GM21576 (cell line): Measurements from ENCODE around the gene WDFY2.
"Not testable (repeated sequence)": the region's sequence is repeated elsewhere in the genome, so short reads cannot be mapped to it uniquely, and the experiment has no call there.

Experiments used
- ATAC-seq: cut with Tn5 transposase; IDR thresholded peaks from one replicate; pipeline ENCODE4 v1.9.1; 2021; ENCODE audit warnings: mild to moderate bottlenecking, moderate library complexity; ENCODE audit not compliant: unreplicated experiment

Gene WDFY2

DNA sequence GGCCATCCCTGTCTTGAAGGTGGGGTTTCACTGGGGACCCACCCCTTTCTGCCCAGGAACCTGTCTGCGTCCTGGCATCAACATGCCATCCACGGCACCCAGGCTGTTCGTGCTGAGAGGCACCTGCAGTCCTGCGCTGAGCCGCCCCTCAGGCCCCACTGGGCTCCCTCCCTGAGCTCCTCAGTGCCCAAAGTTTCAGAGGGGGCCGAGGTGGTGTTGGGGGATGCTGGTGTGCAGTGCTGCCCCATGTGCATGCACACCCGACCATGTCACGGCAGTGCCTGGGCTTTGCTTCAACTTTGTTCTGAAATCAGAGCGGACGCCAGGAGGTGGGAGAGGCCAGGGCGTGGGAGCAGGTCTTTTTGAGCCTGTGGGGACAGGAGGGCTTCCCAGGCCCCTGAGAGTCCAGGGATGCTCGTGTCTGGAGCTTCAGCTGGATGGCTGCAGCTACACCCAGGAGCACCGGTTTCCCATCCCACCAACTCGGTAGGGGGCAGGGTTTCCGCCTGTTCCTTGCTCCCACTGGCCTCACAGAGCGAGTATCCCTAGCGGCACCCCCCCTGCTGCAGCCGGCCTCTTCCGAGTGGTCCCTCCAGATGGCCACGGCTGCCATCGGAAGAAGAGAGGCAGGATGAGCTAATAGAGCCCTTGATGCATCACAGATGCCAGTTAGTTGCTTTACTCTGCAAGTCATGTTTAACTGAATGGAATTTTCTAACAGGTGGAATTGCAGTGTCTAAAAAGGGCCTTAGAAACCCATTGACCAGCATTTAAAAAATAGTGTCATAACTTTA is 44.0 kb downstream of the WDFY2 start:
- no peak for ATAC-seq

DNA sequence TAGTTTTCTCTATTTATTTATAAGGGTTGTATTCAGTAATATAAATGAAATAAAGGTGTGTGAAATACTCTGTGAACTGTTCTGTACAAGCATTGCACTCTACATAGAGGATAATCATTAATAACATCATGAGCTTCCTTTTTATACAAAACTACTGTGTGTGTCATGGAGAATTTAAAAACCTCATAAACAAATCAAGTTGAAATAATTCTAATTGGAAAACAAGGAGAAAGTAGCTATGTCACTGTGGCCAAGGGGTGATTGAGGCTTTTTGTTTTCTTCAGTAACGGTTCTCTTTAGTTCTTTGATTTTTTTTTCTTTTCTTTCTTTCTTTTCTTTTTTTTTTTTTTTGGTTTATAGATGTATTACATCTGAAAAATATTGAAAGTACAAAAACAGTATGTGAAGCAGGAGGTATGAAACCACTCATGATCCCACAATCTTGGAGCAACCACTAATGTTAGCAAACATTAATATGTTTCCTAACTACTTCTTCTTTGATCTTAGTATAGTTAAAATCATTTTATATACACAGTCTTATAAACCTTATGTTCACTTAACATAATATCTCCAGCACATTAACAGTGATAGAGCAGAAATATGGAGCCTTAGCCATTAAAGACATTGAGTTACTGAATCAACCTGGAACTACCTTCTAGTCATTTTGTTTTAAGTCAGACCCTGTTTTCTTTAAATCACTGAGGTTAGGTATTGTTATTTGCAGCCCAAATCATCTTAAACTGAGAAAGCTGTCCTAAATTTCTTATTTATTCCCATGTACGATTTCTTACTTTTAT is 45.4 kb downstream of the WDFY2 start:
- no peak for ATAC-seq

DNA sequence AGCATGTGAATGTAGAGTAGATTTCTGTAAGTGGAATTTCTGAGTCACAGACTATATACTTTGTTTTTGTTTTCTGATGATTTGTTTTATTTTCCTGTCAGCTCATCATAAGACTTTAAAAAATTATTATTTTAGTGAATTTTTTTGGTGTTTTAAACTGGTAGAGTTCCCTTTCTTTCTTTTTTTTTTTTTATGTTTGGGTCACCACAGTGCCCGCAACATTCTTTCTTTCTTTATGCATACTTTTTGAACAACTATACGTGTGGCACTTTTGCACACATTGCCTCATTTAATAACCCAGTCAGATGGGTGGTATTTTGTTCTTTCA is 46.0 kb downstream of the WDFY2 start:
- no peak for ATAC-seq

DNA sequence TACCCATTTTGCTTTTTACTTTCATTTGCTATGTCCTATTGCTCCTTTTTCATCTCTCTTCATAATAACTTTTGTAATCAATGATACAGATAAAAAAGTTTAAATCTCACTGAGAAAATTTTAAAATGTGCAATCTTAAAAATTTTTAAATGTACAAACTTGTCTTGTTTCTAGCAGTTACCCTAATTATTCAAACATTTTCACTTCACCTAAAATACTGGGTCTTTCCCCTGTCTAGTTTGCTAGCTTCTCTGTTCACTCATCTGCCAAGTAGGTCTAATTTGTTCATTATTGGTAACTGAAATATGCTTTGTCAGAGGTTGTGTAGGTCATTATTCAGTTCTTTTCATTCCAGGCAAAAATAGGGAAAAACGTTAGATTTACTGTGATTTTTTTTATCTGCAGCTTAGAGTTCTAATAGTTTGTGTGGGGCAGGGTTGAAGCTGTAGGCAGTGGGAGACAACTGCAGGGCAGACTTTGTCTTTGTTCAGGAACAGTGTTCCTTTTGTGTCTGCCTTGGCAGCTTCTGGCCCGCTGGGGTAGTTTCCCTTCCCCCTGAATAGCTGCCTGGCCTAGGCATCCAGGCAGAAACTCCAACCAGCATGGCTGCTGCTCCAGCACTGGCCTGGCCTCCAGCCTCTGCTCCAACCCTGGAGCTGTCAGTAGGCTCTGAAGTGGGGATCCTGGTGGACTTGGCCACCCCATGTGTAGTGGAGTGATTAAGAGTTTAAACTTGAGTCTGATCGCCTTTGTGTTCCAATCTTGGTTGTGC is 48.5 kb downstream of the WDFY2 start:
- ATAC-seq = no peak

DNA sequence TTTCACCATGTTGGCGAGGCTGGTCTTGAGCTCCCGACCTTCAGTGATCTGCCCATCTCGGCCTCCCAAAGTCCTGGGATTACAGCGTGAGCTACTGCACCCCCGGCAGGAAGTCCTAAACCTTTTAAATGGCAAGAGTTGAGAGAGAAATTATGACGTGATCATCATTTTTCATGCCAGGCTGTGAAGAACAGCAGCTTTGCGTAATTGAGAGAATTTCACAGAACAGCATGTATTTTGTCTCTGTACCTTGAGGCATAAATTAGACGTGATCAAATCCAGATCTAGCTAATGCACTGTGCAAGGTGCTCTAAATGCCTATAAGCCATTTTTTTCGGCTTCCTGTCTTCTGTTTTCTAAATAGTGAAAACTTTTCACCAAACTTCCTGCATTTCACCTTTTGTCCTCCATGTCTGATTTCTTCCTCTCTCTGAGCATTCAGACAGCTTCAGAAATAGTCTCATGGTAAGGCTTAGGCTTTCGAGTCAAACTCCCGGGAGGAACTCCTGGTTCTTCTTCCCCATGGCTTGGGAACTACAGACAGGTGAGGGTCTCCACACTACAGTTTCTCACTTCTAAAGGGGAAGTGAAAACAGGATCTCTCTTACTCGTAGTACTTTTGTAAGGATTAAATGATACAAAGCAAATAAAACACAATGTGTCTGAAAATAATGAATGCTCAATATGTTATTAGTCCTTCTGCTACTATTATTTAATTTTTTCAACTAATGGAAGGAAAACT is 51.0 kb downstream of the WDFY2 start:
- no peak for ATAC-seq

DNA sequence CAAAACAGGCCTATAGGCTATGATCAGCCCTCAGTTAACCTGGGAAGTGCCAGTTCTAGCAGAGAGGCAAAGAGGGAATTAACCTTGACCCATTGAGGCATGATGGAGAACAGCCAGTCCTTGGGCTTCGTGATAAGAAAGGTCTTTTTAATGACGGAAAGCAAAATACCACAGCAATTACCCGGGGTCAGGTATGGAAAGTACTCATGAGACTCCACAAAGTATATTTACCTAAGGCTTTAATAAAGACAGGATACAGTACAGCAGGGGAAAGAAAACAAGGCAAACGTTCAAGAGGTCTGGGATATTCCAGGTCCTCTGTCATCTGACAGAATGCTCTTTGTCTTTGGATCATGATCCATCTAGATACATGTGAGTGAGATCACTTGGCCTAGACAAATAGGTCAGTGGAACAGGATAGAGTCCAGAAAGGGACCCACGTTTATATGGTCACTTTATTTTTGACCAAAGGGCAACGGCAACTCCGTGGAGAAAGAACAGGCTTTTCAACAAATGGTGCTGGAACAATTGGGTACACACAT is 52.2 kb downstream of the WDFY2 start:
- ATAC-seq = no peak

DNA sequence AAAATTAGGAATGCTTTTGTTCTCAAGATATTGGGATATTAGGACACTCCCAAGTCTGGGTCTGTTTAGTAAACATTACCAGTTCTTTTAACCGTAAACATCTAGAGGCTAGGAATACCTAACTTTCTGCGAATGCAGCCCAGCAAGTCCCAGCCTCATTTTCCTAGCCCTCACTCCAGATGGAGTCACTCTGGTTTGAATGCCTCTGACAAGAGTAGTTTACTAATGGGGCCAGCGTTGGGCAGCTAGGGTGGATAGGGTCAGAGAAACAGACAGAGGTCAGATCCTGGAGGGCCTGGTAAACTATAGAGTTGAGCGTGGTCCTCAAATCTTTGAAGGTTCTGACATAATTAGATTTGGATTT is 53.6 kb downstream of the WDFY2 start:
- ATAC-seq = no peak

DNA sequence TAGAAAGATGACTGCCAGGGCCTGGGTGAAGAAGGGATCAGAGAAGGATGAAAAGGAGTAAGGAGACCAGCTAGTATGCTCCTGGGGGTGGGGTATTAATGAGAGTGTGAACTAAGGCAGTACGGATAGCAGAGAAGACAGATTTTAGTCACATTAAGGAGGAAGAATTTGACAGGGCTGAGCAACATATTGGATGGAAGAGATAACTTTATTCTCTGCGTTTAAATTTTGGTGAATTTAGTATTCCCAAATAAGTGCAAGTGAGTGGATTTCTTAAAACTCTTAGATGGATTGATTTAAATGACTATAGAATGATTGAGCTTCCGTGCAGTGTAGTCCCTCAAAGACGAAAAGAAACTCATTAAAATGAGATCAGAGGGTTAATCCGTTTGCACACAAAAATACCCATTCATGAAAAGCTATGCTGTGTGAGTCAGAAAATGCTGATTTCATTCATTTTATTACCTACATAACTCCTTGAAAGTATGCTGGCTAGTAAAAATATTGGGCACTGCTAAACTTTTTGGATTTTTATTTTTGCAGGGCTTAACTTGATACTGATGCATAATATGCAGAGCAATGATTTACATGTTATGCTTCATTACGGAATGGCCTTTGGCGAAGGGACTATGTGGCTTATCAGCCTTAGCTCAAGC is 54.1 kb downstream of the WDFY2 start:
- no peak for ATAC-seq

DNA sequence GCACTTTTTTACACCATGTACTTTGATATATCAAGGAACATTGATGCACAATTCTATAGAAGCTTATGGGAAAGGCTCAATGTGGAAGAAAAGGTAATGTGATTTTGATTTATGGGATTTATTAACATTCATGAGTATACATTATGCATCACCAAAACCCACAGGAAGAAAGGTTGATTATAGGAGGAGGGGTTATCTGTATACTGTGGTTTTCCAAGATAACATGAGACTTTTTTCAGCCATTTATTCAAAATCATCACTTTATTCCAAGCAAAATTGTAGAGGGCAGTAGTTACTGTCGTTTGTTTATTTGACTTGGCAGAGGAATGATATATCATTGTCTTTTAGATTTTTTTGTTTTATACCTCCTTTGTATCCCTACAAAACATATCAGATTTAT is 54.9 kb downstream of the WDFY2 start:
- no peak for ATAC-seq

DNA sequence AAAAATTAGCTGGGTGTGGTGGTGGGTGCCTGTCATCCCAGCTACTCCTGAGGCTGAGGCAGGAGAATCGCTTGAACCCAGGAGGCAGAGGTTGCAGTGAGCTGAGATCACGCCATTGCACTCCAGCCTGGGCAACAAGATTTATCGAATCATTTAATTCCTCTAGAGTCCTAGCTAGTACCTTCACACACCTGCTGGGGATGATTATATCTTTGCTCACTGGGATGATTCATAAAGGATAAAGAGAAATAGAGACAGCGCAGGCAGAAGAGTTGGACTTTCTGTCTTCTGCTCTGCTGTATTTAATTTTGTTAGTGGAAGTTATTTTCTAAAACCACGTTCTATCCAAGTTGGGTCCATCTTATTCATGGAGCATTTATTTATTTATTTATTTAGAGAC is 56.4 kb downstream of the WDFY2 start:
- not testable (repeated sequence) for ATAC-seq

DNA sequence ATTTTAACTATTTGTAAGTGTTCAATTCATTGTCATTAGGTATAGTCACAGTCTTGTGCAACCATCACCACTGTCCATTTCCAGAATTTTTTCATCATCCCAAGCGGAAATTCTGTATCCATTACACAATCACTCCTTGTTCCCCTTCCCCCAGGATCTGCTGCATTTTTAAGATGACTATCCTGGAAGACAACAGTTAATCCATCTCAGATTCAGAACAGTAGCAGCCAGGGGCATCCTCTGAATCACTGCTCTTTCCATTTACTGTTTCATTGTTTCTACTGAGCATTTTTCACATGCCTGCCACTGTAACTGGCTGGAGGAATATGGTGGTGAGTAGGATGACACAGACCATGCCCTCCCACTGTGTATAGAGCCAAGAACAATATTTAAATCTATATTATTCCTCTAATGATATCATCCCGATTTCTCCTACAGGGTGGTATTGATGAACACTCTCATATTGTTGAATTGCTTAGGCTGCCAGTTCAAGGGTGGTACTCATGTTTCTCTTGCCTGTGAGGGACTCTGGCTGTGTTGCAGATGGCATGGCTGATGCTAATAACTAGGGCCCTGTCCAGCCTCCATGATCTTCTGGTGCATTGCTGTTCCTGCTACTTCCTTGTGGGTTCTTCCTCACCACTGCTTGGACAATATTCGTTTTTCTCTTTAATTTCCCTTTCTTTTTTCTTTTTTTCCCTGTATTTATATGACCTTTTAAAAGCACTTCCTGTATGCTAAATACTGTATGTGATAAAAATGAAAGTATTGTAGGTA is 59.0 kb downstream of the WDFY2 start:
- no peak for ATAC-seq

DNA sequence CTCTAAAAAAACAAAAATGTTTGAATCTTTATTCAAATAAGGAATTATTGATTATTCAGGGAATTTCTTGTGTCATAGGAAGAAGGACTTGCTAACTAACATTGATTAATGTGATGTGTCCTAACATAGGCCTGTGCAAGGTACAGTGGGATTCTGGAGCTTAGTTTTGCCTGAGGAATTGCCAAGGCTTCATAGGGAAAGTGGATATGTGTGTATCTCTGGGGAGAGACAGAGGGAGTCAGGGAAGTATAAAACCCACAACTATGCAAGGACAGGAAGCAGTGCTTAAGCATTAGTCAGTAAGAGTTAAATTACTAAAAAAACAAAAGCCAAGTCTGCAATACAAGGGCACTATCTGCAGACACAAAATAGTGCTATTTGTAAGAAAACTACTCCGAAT is 59.6 kb downstream of the WDFY2 start:
- no peak for ATAC-seq

DNA sequence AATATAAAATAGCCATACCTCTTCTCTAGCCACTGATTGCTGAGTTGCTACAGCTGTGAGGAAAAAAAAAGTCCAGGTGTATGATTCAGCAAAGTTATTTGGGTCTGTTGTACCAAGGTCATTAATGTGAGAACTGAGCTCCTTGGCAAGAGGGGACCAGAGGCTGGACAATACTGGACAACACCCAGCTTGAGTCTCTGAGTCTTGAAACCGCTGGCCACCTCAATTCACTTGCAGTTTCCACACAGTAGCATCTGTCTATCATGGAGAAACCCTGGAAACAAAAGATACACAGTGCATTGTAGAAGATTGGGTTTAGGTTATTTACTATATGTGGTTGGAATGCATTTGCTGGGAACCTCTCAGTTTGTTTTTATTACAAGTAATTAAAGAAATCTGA is 60.4 kb downstream of the WDFY2 start:
- no peak for ATAC-seq

DNA sequence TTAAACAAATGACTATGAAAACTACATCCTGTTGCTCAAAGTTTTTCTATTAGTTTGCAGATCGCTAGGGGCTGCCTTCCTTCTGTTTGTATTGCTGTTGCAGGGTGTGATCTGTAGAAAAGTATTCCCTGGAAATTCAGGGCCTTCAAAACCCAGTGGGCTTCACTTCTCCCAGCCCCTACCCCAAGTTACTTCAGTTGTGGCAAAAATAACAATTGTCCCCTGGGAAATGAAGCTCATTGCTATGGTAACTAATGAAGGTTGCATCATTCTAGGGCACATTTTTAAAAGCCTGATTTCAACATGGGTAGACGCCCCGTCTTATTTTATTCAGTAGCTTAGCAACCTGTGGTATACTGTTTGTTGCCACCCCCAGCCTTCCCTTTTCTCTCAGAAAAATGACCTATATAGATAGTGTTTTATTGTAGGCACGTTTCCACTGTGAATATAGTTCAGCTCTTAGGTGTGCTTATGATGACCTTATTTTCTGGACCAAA is 60.9 kb downstream of the WDFY2 start:
- no peak for ATAC-seq

DNA sequence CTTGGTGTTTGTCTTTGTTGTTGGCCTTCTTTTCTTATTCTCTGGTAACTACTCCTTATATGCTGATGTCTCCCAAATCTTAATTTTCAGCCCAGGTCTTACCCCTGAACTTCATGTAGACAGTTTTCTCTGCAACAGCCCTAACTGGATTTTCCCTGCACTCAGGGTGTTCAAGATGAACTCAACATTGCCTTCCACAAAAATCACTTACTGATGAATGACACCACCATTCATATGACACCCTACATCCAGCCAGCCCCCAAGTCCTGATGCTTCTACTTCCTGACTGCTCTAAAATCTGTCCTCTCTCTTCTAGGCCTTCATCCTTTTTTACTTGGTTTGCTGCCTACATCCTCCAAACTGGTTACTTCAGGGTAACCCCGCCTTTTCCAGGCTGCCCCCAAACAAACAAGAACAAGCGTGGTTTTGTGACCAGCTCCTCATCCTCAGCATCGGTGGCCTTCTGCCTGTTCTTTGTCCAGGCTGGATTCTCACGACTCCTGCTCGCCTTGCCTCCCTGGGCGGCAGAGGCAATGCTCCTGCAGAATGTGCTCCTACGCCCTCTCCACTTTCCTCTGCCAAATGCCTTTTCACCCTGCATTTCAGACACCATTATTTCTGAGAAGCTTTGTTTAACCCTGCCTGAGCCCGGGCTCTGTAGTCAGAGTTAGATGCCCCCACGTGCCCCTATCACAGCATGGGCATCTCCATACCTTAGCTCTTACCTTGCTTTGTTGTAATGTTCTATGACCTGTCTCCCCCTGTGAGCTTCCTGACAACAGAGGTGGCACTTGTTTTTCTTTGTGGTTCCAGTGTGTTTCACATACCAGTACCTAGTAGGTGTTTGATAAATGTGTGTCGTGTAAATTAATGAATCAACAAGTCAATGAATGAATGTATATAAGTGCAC is 61.8 kb downstream of the WDFY2 start:
- ATAC-seq = no peak

DNA sequence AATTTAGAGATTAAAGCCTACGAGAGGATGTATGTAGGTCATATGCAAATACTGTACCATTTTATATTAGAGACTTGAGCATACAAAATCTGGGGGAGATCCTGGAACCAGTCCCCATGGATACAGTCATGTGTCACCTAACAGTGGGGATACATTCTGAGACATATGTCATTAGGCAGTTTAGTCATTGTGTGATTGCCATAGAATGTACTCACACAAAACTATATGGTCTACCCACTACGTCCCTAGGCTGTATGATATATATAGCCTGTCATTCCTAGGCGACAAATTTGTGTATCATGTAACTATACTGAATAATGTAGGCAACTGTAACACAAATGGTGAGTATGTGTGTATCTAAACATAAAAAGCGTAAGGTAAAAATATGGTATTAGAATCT is 62.8 kb downstream of the WDFY2 start:
- no peak for ATAC-seq

DNA sequence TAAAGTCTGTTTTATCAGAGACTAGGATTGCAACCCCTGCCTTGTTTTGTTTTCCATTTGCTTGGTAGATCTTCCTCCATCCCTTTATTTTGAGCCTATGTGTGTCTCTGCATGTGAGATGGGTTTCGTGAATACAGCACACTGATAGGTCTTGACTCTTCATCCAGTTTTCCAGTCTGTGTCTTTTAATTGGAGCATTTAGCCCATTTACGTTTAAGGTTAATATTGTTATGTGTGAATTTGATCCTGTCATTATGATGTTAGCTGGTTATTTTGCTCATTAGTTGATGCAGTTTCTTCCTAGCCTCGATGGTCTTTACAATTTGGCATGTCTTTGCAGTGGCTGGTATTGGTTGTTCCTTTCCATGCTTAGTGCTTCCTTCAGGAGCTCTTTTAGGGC is 67.9 kb downstream of the WDFY2 start:
- not testable (repeated sequence) for ATAC-seq
